GM12874 (cell line): Measurements from ENCODE around the gene C4orf50.

Experiments
- CTCF ChIP-seq: IDR thresholded peaks from 2 replicates; pipeline ENCODE4 v1.5.1; 2011; ENCODE audit warnings: low read depth, mild to moderate bottlenecking, control low read depth, low read length, moderate library complexity; ENCODE audit not compliant: insufficient read depth

Gene C4orf50

GRCh38 chr4:6032249-6033244 lies 14.3 kb upstream of the C4orf50 start:
- no peak for TF ChIP-seq CTCF

- no peak for TF ChIP-seq CTCF
These were observed 13.6 kb upstream of the C4orf50 start for GRCh38 chr4:6031846-6032245.

- no peak for TF ChIP-seq CTCF
These were observed 12.4 kb upstream of the C4orf50 start for GRCh38 chr4:6030679-6031078.

GRCh38 chr4:6029254-6029653 lies 11.0 kb upstream of the C4orf50 start:
- TF ChIP-seq CTCF: no peak

- TF ChIP-seq CTCF: no peak
These were observed 9.9 kb upstream of the C4orf50 start for GRCh38 chr4:6028168-6028567.

- no peak for TF ChIP-seq CTCF
These were observed 9.2 kb upstream of the C4orf50 start for GRCh38 chr4:6027392-6027791.

GRCh38 chr4:6024313-6024960 lies 6.2 kb upstream of the C4orf50 start:
- no peak for TF ChIP-seq CTCF
